Right cardiac atrium (tissue), 5 donors: ENCODE data around the gene CADM2. TPM values are rescaled to one million over a fixed set of nuclear protein-coding genes. Genes with fewer than 3 reads are reported as not detected.
A peak's percentile ranks its signal among the peaks of the same experiment; 100 is the strongest.
"Not testable (repeated sequence)": the region's sequence is repeated elsewhere in the genome, so short reads cannot be mapped to it uniquely, and the experiment has no call there.

ENCODE experiments used
- ATAC-seq, 2 donors: fragments of 200-7000 bp; cut with Tn5 transposase; one replicate each; pipeline versions ENCODE4 v1.8.0 to v1.9.1; 2020; ENCODE audit warnings: moderate library complexity in 2 of 2, mild to moderate bottlenecking in 1 of 2
- DNase-seq, 3 donors: peaks; one replicate each; pipeline ENCODE4 v3.0.0-alpha.2; 2020
- H3K27ac ChIP-seq: one replicate; pipeline ENCODE4 v1.5.1; 2013; ENCODE audit warnings: mild to moderate bottlenecking, low read length, control low read depth, moderate library complexity
- H3K27me3 ChIP-seq: one replicate; pipeline ENCODE4 v1.6.1; 2013; ENCODE audit not compliant: control insufficient read depth, insufficient read depth
- H3K4me1 ChIP-seq: one replicate; pipeline ENCODE4 v1.6.1; 2013; ENCODE audit warnings: low read length; ENCODE audit not compliant: control insufficient read depth, insufficient read depth
- H3K4me3 ChIP-seq: one replicate; pipeline ENCODE4 v1.5.1; 2013; ENCODE audit warnings: low read length, control low read depth
- H3K9me3 ChIP-seq: one replicate; pipeline ENCODE4 v1.6.1; 2013; ENCODE audit warnings: low read length; ENCODE audit not compliant: control insufficient read depth
- WGBS: extraction: QIAGEN DNeasy Blood & Tissue Kit; methylation state at CpG from one replicate; pipeline ENCODE4 v1.1.7; 2013; 5-methylcytosine and 5-hydroxymethylcytosine counted together
- intact Hi-C, 4 donors: fragments of 100-400 bp; cut with DNase I; formaldehyde crosslinking; loops; one replicate each; pipeline versions ENCODE4 v1.11.0 to v1.14.0; 2022 to 2023
- polyA plus RNA-seq: library from polyadenylated mRNA; stranded (reverse); fragments of 200-250 nt; gene quantifications from one replicate; pipeline ENCODE4 v1.2.3, GENCODE V29; 2013
- total RNA-seq, 4 donors: library from RNA; stranded (reverse); fragmentation: NEBNext Ultra II Directional; extraction: Animal tissue kit (Norgen Biotek cat#: 25700); gene quantifications; one replicate each; pipeline ENCODE4 v1.2.1, GENCODE V29; 2021
- donor health status: healthy with polysubstance abuse.
- donor health status: DM: no; HTN: yes; CAD: no.
- donor health status: DM: no; HTN: no; CAD: no.
- donor health status: DM: no; HTN: yes; CAD: no; lungs with severe emphysema.
- donor health status: DM: yes; HTN: yes; CAD: no.

CADM2 gene
- total and polyA plus RNA-seq, 5 donors = 4.3 to 17.8 (median 15.3) TPM

DNA sequence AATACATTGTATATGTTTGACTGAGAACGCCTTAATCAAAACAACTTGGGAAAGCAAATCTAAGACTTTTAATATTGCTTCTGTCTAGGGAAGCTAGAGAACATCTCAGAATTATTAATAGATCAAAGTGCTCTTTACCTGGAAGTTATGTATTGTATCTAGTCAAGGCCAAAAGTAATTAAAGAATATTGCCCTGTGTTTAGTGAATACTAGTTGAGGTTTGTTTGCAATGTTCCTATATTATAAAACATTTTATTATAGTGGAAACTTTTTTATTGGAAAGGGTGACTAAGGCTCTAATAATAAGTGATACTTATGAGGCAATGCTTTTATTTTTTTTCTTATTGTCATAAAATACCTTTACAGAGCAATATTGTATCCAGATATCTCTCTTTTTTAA, 118.2 kb downstream of the CADM2 start:
- H3K27me3 ChIP-seq = no peaks in the 10 kb centered on the region
- H3K4me1 ChIP-seq = no peaks in the 10 kb centered on the region
- ATAC-seq = no peak
- H3K4me3 ChIP-seq = no peak overlapping the region
- 88% methylated on average over 1 of the region's 1 CpG for WGBS
- DNase-seq = no peak
- intact Hi-C loops = no loop called here
- H3K9me3 ChIP-seq = no peaks in the 10 kb centered on the region
- no peak overlapping the region for H3K27ac ChIP-seq

- Histone ChIP-seq H3K27ac (no peak overlapping the region), H3K4me3 (no peak overlapping the region), H3K27me3 (no peaks in the 10 kb centered on the region), H3K9me3 (no peaks in the 10 kb centered on the region), H3K4me1 (no peaks in the 10 kb centered on the region)
- ATAC-seq (peak; percentile 63 to 72), DNase-seq (peak in 1 of 3 donors; percentile 14)
- intact Hi-C loops = no loop called here
- 26% methylated on average over 8 of the region's 8 CpGs for WGBS
These were observed 122.6 kb downstream of the CADM2 start for GRCh38 chr3:85081191-85081906.

DNA sequence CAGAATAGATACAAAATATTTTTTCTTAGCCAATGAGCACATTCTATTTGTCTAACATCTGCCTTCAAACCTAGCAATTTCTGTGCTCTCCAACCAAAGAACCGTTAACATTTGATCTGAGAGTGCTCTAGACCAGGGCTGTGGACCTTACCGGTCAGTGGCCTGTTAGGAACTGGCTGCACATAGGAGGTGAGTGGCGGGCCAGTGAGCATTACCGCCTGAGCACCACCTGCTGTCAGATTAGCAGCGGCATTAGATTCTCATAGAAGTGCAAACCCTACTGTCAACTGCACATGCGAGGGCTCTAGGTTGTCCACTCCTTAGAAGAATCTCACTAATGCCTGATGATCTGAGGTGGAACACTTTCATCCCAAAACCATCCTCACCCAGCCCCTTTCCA, 131.7 kb downstream of the CADM2 start:
- no peak overlapping the region for H3K4me3 ChIP-seq
- no peak overlapping the region for H3K27ac ChIP-seq
- ATAC-seq (no peak), DNase-seq (no peak)
- no peaks in the 10 kb centered on the region for H3K27me3 ChIP-seq
- 87% methylated on average over 6 of the region's 6 CpGs for WGBS
- H3K4me1 ChIP-seq = no peaks in the 10 kb centered on the region
- intact Hi-C loops = no loop called here
- H3K9me3 ChIP-seq = no peaks in the 10 kb centered on the region

- intact Hi-C loops = no loop called here
- ATAC-seq = no peak
- Histone ChIP-seq H3K27me3 (no peaks in the 10 kb centered on the region), H3K9me3 (no peaks in the 10 kb centered on the region), H3K4me3 (no peak overlapping the region), H3K4me1 (no peaks in the 10 kb centered on the region), H3K27ac (no peak overlapping the region)
- WGBS = 39% methylated on average over 2 of the region's 2 CpGs
- DNase-seq = no peak
These were observed 141.5 kb downstream of the CADM2 start for GRCh38 chr3:85100316-85100715.

- no peak overlapping the region for H3K27ac ChIP-seq
- WGBS = 40% methylated on average over 1 of the region's 1 CpG
- intact Hi-C loops = no loop called here
- no peaks in the 10 kb centered on the region for H3K4me1 ChIP-seq
- ATAC-seq (no peak), DNase-seq (no peak)
- no peaks in the 10 kb centered on the region for H3K27me3 ChIP-seq
- H3K4me3 ChIP-seq = no peak overlapping the region
- no peaks in the 10 kb centered on the region for H3K9me3 ChIP-seq
These were observed 144.0 kb downstream of the CADM2 start for GRCh38 chr3:85102781-85103180.

DNA sequence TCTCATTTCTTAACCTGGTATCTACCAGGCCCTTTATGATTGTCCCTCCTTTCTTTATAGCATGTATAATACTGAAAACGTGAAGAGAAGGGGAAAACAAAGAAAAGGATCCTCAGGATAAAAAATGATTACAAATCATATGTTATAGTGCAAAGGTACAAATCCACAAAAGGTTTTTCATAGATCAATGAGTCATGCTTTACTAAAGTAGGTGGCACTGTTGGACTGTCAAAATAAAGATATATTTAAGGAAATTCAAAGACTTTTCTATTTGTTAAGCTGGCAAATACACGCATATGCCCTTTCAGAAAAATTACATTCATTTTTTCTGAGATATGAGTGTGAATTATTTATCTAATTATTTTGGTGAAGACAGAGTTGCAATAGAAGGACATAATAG, 151.6 kb downstream of the CADM2 start:
- 59% methylated on average over 2 of the region's 2 CpGs for WGBS

DNA sequence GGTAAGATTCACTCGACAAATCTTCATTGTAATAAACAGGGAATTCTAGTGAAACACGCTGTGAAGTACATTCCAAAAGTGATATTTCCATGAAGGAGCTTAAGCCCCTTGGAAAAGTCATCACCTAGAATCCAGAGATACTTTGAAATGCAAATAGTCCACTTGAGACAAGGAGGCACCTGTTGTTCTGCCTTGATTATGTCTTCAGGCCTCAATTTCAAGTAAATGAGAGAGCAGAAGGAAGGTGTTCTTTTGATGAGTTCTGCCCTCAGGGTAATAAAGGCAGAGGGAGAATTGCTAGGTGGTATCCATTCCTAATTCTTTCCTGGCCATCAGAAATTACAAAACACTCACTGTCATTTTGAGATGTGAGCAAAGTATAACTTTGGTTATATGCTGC, 162.1 kb downstream of the CADM2 start:
- Histone ChIP-seq H3K4me1 (no peaks in the 10 kb centered on the region), H3K9me3 (no peaks in the 10 kb centered on the region), H3K4me3 (no peak overlapping the region), H3K27ac (no peak overlapping the region), H3K27me3 (no peaks in the 10 kb centered on the region)
- DNase-seq = no peak
- WGBS = 70% methylated on average over 2 of the region's 2 CpGs
- intact Hi-C loops = no loop called here
- no peak for ATAC-seq

More for the DNA sequence above, 151.6 kb downstream of the CADM2 start:
- ATAC-seq (no peak), DNase-seq (no peak)
- H3K4me3 ChIP-seq = no peak overlapping the region
- no peaks in the 10 kb centered on the region for H3K9me3 ChIP-seq
- H3K27me3 ChIP-seq = no peaks in the 10 kb centered on the region
- no peak overlapping the region for H3K27ac ChIP-seq
- intact Hi-C loops = no loop called here
- no peaks in the 10 kb centered on the region for H3K4me1 ChIP-seq

GRCh38 chr3:85132864-85133263, 174.1 kb downstream of the CADM2 start:
- ATAC-seq, DNase-seq, H3K9me3 ChIP-seq, H3K4me1 ChIP-seq, H3K27ac ChIP-seq, intact Hi-C loops, H3K4me3 ChIP-seq, H3K27me3 ChIP-seq: not testable (repeated sequence)
- WGBS = 91% methylated on average over 13 of the region's 13 CpGs

- H3K4me3 ChIP-seq, H3K27me3 ChIP-seq, intact Hi-C loops, ATAC-seq, H3K4me1 ChIP-seq, H3K27ac ChIP-seq, H3K9me3 ChIP-seq: not testable (repeated sequence)
- WGBS = 94% methylated on average over 50 of the region's 57 CpGs
- DNase-seq = peak in 1 of 3 donors; percentile 19
These were observed 175.1 kb downstream of the CADM2 start for GRCh38 chr3:85133691-85134420.

GRCh38 chr3:85142626-85143025, 183.8 kb downstream of the CADM2 start:
- intact Hi-C loops = no loop called here
- Histone ChIP-seq H3K4me1 (no peaks in the 10 kb centered on the region), H3K27me3 (no peaks in the 10 kb centered on the region), H3K27ac (no peak overlapping the region), H3K4me3 (no peak overlapping the region), H3K9me3 (no peaks in the 10 kb centered on the region)
- DNase-seq (no peak), ATAC-seq (no peak)
- 84% methylated on average over 3 of the region's 3 CpGs for WGBS

GRCh38 chr3:85148036-85148435, 189.2 kb downstream of the CADM2 start:
- no peak overlapping the region for H3K27ac ChIP-seq
- no peak for DNase-seq
- no peaks in the 10 kb centered on the region for H3K9me3 ChIP-seq
- H3K27me3 ChIP-seq = no peaks in the 10 kb centered on the region
- 23% methylated on average over 3 of the region's 3 CpGs for WGBS
- no peak overlapping the region for H3K4me3 ChIP-seq
- intact Hi-C loops = no loop called here
- no peak for ATAC-seq
- no peaks in the 10 kb centered on the region for H3K4me1 ChIP-seq
